ENCODE data around the gene MTFMT. TPM values are rescaled to one million over a fixed set of nuclear protein-coding genes. Genes with fewer than 3 reads are reported as not detected.

Gene MTFMT
- total and polyA plus RNA-seq, 7 experiments from 2014 or later: 7.1 to 24.8 (median 18.1) TPM

DNA sequence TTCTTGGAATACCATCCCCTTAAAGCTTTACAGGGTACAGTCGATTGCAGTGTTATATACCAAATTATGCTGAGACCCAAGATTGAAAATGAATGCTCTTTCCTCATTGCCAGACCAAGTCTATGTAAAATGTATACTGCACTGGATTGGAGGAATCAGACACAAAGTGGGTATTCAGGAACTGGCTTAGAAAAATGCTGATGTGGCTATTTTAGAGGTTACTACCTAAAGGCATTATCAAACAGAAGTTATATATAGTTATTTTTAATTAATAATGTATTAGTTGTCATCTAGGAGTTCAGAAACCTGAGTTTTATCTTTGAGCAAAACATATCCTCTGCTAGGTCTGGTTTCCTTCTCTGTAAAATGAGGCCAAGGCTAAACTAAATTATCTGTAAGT, 36.1 kb downstream of the MTFMT start:
- intact Hi-C loops (cut with micrococcal nuclease): loop anchor here in 1 of 2 donors (5.0 kb wide), 1 partner anchor 304 kb away; the partner anchor contains the start of gene RNU5A-1
- H3K27ac Mint-ChIP-seq: peak overlapping the region in 2 of 9 donors; percentile 70 to 71

GRCh38 chr15:64991536-64992135, 37.8 kb downstream of the MTFMT start:
- ATAC-seq (no peak), DNase-seq (no peak)
- CTCF ChIA-PET: no interaction called here
- peaks cover 22 to 39% (median 37%) of the 10 kb centered on the region in 7 donors for H3K4me1 Mint-ChIP-seq
- no peaks in the 10 kb centered on the region for H3K9me3 ChIP-seq (ENCODE audit: control insufficient read depth in 2 of 3, low read length in 3 of 3)
- POLR2A ChIA-PET: interaction anchor here (0.8 kb wide), 1 partner anchor 194 kb away, joined by 3 read pairs; no protein-coding TSS in a partner anchor
- no peaks in the 10 kb centered on the region for H3K27me3 ChIP-seq (ENCODE audit: control insufficient read depth in 2 of 2, insufficient read depth in 2 of 2, low read length in 2 of 2)
- H3K36me3 Mint-ChIP-seq: peaks cover 0 to 6% (median 0%) of the 10 kb centered on the region in 5 donors
- no peak overlapping the region for H3K4me3 ChIP-seq (ENCODE audit: low read length)
- H3K27me3 Mint-ChIP-seq: no peaks in the 10 kb centered on the region
- intact Hi-C loops (cut with micrococcal nuclease): loop anchor here in 1 of 2 donors (2.0 to 5.0 kb wide), 2 partner anchors 97 to 306 kb away; partner anchors contain the start of gene RNU5A-1
- H3K4me1 ChIP-seq (ENCODE audit: control insufficient read depth in 2 of 2, insufficient read depth in 2 of 2, low read length in 2 of 2): peaks cover 0 to 10% of the 10 kb centered on the region in 2 donors
- H3K27ac Mint-ChIP-seq: peak overlapping the region in 1 of 9 donors; percentile 59
- H3K36me3 ChIP-seq (ENCODE audit: control insufficient read depth in 2 of 3, insufficient read depth in 3 of 3, low read length in 3 of 3): peaks cover 0 to 4% (median 0%) of the 10 kb centered on the region in 3 experiments
- peak overlapping the region in 6 of 10 donors; percentile 7 to 52 (median 34) for H3K4me3 Mint-ChIP-seq
- H3K9me3 Mint-ChIP-seq: peaks cover 0 to 1% (median 0%) of the 10 kb centered on the region in 11 donors
- no peak overlapping the region for H3K27ac ChIP-seq (ENCODE audit: low read depth, low read length)

More for the DNA sequence above, 36.1 kb downstream of the MTFMT start:
- H3K4me3 Mint-ChIP-seq: peak overlapping the region in 3 of 10 donors; percentile 3 to 73 (median 38)
- peaks cover 0 to 4% (median 0%) of the 10 kb centered on the region in 3 experiments for H3K36me3 ChIP-seq (ENCODE audit: control insufficient read depth in 2 of 3, insufficient read depth in 3 of 3, low read length in 3 of 3)
- ChIA-PET POLR2A (interaction anchor here (0.6 to 0.7 kb wide), 2 partner anchors 35 to 167 kb away, joined by 3 read pairs; no protein-coding TSS in a partner anchor), CTCF (interaction anchor here (0.7 to 0.8 kb wide), 2 partner anchors 13 to 63 kb away, joined by 3 to 4 read pairs; no protein-coding TSS in a partner anchor)
- no peaks in the 10 kb centered on the region for H3K9me3 ChIP-seq (ENCODE audit: control insufficient read depth in 2 of 3, low read length in 3 of 3)
- H3K27me3 Mint-ChIP-seq: no peaks in the 10 kb centered on the region
- no peaks in the 10 kb centered on the region for H3K36me3 Mint-ChIP-seq
- no peaks in the 10 kb centered on the region for H3K27me3 ChIP-seq (ENCODE audit: control insufficient read depth in 2 of 2, insufficient read depth in 2 of 2, low read length in 2 of 2)
- H3K4me1 Mint-ChIP-seq: peaks cover 12 to 24% (median 23%) of the 10 kb centered on the region in 7 donors
- no peak for DNase-seq
- peaks cover 0 to 1% (median 0%) of the 10 kb centered on the region in 11 donors for H3K9me3 Mint-ChIP-seq
- no peak overlapping the region for H3K27ac ChIP-seq (ENCODE audit: low read depth, low read length)
- no peak for ATAC-seq
- H3K4me1 ChIP-seq (ENCODE audit: control insufficient read depth in 2 of 2, insufficient read depth in 2 of 2, low read length in 2 of 2): peaks cover 0 to 3% of the 10 kb centered on the region in 2 donors
- no peak overlapping the region for H3K4me3 ChIP-seq (ENCODE audit: low read length)

DNA sequence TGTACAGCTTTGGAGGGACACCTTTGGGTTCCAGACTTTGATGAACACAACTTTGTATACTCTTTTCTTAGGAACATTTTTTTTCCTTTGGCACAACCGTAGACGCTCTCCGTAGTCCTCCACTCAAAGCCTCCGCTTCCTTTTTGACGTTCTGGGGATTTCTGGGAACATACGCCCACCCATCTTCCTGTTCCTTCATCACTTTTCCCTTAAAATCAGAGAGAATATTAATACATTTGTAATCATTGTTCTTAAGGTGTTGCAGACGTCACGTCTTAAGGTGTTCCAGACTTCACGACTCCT, 39.3 kb downstream of the MTFMT start:
- no peak for ATAC-seq
- peaks cover 0 to 4% (median 0%) of the 10 kb centered on the region in 3 experiments for H3K36me3 ChIP-seq (ENCODE audit: control insufficient read depth in 2 of 3, insufficient read depth in 3 of 3, low read length in 3 of 3)
- intact Hi-C loops (cut with micrococcal nuclease): loop anchor here in 1 of 2 donors (1.0 to 5.0 kb wide), 6 partner anchors 39 to 827 kb away; partner anchors contain the start of genes CLPX, MTFMT, PPIB and RNU5A-1
- ChIA-PET CTCF (no interaction called here), POLR2A (interaction anchor here (1.0 kb wide), 2 partner anchors 96 to 603 kb away, joined by 3 read pairs; partner anchors contain the start of gene TRIP4)
- Mint-ChIP-seq H3K4me1 (peaks cover 30 to 50% (median 45%) of the 10 kb centered on the region in 7 donors), H3K4me3 (peak overlapping the region; percentile 93 to 99 (median 96)), H3K27ac (peak overlapping the region; percentile 81 to 98 (median 93)), H3K9me3 (peaks cover 0 to 1% (median 0%) of the 10 kb centered on the region in 11 donors), H3K27me3 (no peaks in the 10 kb centered on the region), H3K36me3 (peaks cover 0 to 6% (median 3%) of the 10 kb centered on the region in 5 donors)
- no peaks in the 10 kb centered on the region for H3K9me3 ChIP-seq (ENCODE audit: control insufficient read depth in 2 of 3, low read length in 3 of 3)
- H3K27me3 ChIP-seq (ENCODE audit: control insufficient read depth in 2 of 2, insufficient read depth in 2 of 2, low read length in 2 of 2): no peaks in the 10 kb centered on the region
- peak overlapping the region; percentile 76 for H3K27ac ChIP-seq (ENCODE audit: low read depth, low read length)
- DNase-seq: no peak
- H3K4me3 ChIP-seq (ENCODE audit: low read length): peak overlapping the region; percentile 83
- peaks cover 0 to 17% of the 10 kb centered on the region in 2 donors for H3K4me1 ChIP-seq (ENCODE audit: control insufficient read depth in 2 of 2, insufficient read depth in 2 of 2, low read length in 2 of 2)

GRCh38 chr15:64989416-64990167, 39.8 kb downstream of the MTFMT start, which contains the start of gene SPG21:
SPG21 (minus strand) TSS chr15:64989914; CDS start chr15:64983569, 6,345 bp downstream.
- peaks cover 33 to 55% (median 48%) of the 10 kb centered on the region in 7 donors for H3K4me1 Mint-ChIP-seq
- H3K4me3 Mint-ChIP-seq: peak within 1 kb of the TSS; percentile 93 to 99 (median 97)
- CTCF ChIA-PET: interaction anchor here (0.7 kb wide), 2 partner anchors 186 to 220 kb away, joined by 3 to 7 read pairs; no protein-coding TSS in a partner anchor
- H3K36me3 Mint-ChIP-seq: peaks cover 0 to 6% (median 3%) of the 10 kb centered on the region in 5 donors
- DNase-seq (peak; percentile 77 to 97 (median 85)), ATAC-seq (peak; percentile 95)
- H3K9me3 Mint-ChIP-seq: peaks cover 0 to 1% (median 0%) of the 10 kb centered on the region in 11 donors
- POLR2A ChIA-PET: interaction anchor here (0.6 to 1.4 kb wide), 5 partner anchors 49 to 602 kb away, joined by 3 to 4 read pairs (median 3); partner anchors contain the start of genes RNU5B-1 and TRIP4
- Histone ChIP-seq H3K27me3 (ENCODE audit: control insufficient read depth in 2 of 2, insufficient read depth in 2 of 2, low read length in 2 of 2) (no peaks in the 10 kb centered on the region), H3K36me3 (ENCODE audit: control insufficient read depth in 2 of 3, insufficient read depth in 3 of 3, low read length in 3 of 3) (peaks cover 0 to 4% (median 0%) of the 10 kb centered on the region in 3 experiments), H3K27ac (ENCODE audit: low read depth, low read length) (peak within 1 kb of the TSS; percentile 76), H3K4me3 (ENCODE audit: low read length) (peak within 1 kb of the TSS; percentile 83), H3K4me1 (ENCODE audit: control insufficient read depth in 2 of 2, insufficient read depth in 2 of 2, low read length in 2 of 2) (peaks cover 0 to 19% of the 10 kb centered on the region in 2 donors), H3K9me3 (ENCODE audit: control insufficient read depth in 2 of 3, low read length in 3 of 3) (no peaks in the 10 kb centered on the region)
- peak within 1 kb of the TSS; percentile 91 to 98 (median 94) for H3K27ac Mint-ChIP-seq
- intact Hi-C loops (cut with micrococcal nuclease): loop anchor here (1.0 to 10.0 kb wide), 12 partner anchors 40 to 1515 kb away; partner anchors contain the start of genes CLPX (in 2 of the 2), MTFMT (in 2 of the 2), PLEKHO2 (in 2 of the 2) and PPIB (in 2 of the 2)
- no peaks in the 10 kb centered on the region for H3K27me3 Mint-ChIP-seq

DNA sequence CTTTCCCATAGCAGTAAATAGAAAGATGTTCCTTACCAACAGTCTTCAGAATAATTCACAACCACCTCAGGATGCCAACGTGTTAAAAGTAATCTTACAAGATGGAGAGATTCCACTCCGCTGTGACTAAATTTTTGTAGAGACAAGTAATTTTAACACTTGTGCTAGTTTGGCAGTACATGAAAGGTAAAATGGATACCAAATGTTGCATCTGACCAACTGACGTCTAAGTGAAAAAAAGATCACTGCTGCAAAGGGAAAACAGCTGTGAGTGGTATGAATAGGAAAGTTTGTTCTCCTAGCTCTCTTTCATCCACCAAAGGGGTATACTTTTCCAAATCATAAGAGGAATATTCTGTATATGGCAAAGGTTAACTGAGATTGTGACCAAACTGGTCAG, 42.3 kb downstream of the MTFMT start:
- Histone ChIP-seq H3K36me3 (ENCODE audit: control insufficient read depth in 2 of 3, insufficient read depth in 3 of 3, low read length in 3 of 3) (peaks cover 0 to 4% (median 0%) of the 10 kb centered on the region in 3 experiments), H3K27me3 (ENCODE audit: control insufficient read depth in 2 of 2, insufficient read depth in 2 of 2, low read length in 2 of 2) (no peaks in the 10 kb centered on the region), H3K9me3 (ENCODE audit: control insufficient read depth in 2 of 3, low read length in 3 of 3) (no peaks in the 10 kb centered on the region), H3K4me3 (ENCODE audit: low read length) (no peak overlapping the region), H3K27ac (ENCODE audit: low read depth, low read length) (no peak overlapping the region), H3K4me1 (ENCODE audit: control insufficient read depth in 2 of 2, insufficient read depth in 2 of 2, low read length in 2 of 2) (peaks cover 0 to 24% of the 10 kb centered on the region in 2 donors)
- ChIA-PET POLR2A (interaction anchor here (0.9 kb wide), 1 partner anchor 15 kb away, joined by 5 read pairs; no protein-coding TSS in a partner anchor), CTCF (no interaction called here)
- peak overlapping the region in 3 of 9 donors; percentile 12 to 55 (median 20) for H3K27ac Mint-ChIP-seq
- ATAC-seq (no peak), DNase-seq (no peak)
- no peaks in the 10 kb centered on the region for H3K27me3 Mint-ChIP-seq
- peaks cover 0 to 11% (median 5%) of the 10 kb centered on the region in 5 donors for H3K36me3 Mint-ChIP-seq
- no peaks in the 10 kb centered on the region for H3K9me3 Mint-ChIP-seq
- intact Hi-C loops (cut with micrococcal nuclease): loop anchor here (5.0 to 10.0 kb wide), 4 partner anchors 145 to 1518 kb away; partner anchors contain the start of genes PARP16 (in 1 of the 2), PLEKHO2 (in 1 of the 2), PPIB (in 1 of the 2) and RPL4 (in 1 of the 2)
- H3K4me1 Mint-ChIP-seq: peaks cover 35 to 65% (median 55%) of the 10 kb centered on the region in 7 donors
- H3K4me3 Mint-ChIP-seq: peak overlapping the region in 6 of 10 donors; percentile 8 to 61 (median 26)
